ENCODE data around the gene KIF13A.
"Not testable (repeated sequence)": the region's sequence is repeated elsewhere in the genome, so short reads cannot be mapped to it uniquely, and the experiment has no call there.

Gene KIF13A

GRCh38 chr6:17900011-17900410, 87.4 kb downstream of the KIF13A start:
- no peak for DNase-seq (ENCODE audit: low read depth, low spot score)

DNA sequence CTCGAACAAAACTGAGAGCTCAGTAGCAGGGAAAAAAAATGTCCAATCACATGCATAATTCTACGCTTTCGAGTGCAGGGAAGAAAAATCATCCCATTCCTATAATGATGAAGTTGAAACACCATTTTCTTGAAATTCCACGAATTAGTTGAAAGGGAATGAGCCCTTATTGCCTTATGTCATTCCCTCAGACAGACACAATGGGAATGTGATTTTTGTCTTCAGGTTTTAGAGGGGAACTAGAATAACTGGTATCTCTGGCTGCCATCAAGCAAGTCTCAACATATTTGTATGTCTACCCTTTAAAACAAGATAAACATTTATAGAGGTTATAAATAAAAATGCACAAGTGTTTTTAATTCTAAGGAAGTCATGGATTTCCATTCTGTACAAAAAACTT, 87.9 kb downstream of the KIF13A start:
- DNase-seq (ENCODE audit: low read depth, low spot score): no peak

GRCh38 chr6:17897681-17898080, 89.8 kb downstream of the KIF13A start:
- DNase-seq (ENCODE audit: low read depth, low spot score): no peak

DNA sequence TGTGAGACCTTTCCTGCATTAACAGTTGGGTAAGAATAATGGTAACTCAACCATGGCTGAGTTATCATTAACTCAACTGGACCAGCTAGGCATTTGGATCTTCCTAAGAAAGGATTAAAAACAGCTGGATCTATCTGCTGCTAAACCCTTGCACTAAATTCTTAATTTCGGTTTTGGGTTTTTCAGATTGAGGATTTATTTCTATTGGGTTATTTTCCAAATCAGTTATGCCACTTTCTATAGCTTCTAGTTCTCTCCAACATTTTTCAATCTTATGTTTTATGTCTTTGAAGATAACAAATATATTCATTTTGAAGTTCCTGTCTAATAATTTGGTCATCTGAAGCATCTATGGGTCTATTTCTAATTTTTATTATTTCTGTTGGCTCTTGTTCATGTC, 92.5 kb downstream of the KIF13A start:
- no peak for DNase-seq (ENCODE audit: low read depth, low spot score)

GRCh38 chr6:17894191-17894590, 93.2 kb downstream of the KIF13A start:
- no peak for DNase-seq (ENCODE audit: low read depth, low spot score)

GRCh38 chr6:17892097-17892686, 95.2 kb downstream of the KIF13A start:
- DNase-seq (ENCODE audit: low read depth, low spot score): no peak

- DNase-seq (ENCODE audit: low read depth, low spot score): no peak
These were observed 97.1 kb downstream of the KIF13A start for GRCh38 chr6:17890309-17890708.

GRCh38 chr6:17889777-17890176, 97.7 kb downstream of the KIF13A start:
- not testable (repeated sequence) for DNase-seq (ENCODE audit: low read depth, low spot score)

- no peak for DNase-seq (ENCODE audit: low read depth, low spot score)
These were observed 100.5 kb downstream of the KIF13A start for GRCh38 chr6:17886891-17887290.

GRCh38 chr6:17885889-17886576, 101.4 kb downstream of the KIF13A start:
- no peak for DNase-seq (ENCODE audit: low read depth, low spot score)

DNA sequence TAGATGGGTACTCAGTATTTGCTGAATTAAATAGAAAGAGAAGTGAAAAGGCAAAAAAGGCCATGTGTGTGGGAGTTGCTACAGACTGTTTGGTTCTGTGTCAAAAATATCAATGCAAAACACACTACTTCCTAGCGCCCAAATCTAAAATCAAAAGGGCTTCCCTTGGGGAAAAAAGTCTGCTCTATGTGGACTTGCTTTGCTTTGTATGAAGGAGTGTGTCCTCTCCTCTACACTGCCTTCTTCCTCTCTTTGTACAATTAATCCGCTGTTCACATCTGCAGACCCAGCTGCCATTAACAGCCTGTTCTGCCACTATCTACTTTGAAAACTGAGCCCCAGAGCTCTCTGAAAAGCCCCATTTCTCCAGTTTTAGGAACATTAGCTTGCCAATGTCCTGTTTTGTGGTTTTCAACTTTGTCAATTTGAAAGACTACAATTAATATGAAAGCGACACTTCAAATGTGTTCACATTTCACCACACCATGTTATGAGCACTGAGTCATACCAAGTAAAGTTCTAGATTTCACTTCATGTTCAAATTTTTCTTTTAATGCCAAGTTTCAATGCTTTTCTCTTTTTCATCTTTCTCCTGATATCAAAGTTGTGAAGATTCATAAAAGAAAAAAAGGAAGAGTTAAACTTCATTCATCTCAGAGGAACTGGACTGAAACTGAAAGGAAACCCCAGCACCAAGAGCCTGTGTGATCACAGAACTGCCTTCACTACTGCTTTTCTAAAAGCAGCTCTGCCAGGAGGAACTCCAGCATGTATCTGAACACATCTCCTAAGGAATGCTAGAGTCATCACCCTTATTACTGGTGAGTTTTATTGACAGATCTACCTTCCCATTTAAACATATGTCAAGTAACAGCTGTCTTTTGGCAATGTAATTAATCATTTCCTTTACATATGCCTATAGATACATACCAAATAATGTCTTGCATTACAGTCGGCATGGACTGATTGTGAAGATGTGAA, 102.6 kb downstream of the KIF13A start:
- no peak for DNase-seq (ENCODE audit: low read depth, low spot score)

DNA sequence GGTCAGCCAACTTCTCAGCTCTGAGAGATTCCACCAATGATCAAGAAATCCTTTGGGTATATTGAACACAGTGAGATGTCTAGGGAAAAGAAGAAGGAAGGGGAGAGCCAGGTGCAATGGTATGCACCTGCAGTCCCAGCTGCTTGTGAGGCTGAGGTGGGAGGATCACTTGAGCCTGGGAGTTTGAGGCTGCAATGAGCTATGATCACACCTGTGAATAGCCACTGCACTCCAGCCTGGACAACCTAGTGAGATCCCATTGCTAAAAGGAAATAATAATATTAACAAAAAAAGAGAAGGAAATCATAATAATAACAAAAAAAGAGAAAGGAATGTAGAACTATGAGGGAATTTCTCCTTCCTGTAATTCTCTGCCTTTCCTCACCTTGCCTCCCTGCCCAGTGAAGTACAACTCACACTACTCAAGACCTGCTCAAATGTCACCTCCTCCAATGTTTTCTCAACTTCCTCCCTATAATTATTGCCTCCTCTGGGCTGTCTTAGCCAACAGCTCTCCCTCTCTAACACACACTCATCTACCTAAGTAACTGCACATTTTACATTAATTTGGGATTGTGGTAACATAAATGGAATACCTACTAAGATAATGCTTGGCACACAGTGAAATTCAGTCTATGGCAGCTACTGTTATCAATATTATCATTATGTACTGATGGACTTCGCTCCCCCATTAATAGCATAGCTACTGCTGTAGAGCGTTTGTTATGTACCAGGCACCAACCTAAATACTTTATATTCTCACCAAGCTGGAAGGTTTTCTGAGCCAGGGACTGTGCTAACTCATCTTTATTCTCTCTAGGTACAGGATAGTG, 103.6 kb downstream of the KIF13A start:
- DNase-seq (ENCODE audit: low read depth, low spot score): no peak

GRCh38 chr6:17881085-17881858, 106.2 kb downstream of the KIF13A start:
- no peak for DNase-seq (ENCODE audit: low read depth, low spot score)

GRCh38 chr6:17879184-17879583, 108.3 kb downstream of the KIF13A start:
- DNase-seq (ENCODE audit: low read depth, low spot score): no peak

DNA sequence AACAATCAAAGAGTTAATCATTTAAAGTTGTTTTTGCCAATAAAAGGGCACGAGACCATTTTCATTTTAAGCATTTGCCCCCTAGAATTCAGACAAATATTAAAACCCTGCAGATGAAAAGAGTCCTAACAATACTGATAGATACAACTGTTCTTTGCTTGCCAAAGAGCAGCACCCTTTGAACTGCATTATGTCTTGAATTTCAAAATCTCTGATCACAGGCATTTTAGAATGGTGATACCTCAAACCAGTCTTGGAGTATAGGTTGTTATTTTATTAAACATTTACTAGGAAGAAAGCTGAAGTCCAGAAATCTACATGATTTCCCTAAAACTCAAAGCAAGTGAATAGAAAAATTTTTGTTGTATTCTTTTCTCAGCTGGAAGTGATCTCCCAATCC, 108.7 kb downstream of the KIF13A start:
- no peak for DNase-seq (ENCODE audit: low read depth, low spot score)

DNA sequence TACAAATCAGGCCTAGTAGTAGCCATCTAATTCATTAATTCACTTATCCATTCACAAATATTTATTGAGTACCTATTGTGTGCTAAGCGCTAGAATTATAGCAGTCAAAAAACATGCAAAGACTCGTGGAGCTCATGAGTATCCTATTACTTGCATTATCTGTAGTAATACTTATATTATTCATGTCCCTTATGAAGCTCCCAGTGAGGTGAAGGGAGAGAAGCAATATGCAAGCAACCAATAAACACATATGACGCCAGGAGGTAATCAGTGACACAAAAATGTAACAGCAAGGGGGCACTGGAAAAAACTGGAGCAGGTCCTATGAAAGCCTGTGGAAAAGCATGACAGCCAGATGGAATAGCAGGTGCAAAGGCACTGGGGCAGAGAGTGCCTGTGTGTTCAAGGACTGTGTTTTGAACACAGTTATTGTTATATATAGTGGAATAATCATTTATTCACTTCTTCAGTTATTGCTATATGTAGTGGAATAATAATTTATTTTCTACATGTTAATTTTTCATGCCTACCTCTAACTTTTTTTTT, 109.5 kb downstream of the KIF13A start:
- no peak for DNase-seq (ENCODE audit: low read depth, low spot score)

DNA sequence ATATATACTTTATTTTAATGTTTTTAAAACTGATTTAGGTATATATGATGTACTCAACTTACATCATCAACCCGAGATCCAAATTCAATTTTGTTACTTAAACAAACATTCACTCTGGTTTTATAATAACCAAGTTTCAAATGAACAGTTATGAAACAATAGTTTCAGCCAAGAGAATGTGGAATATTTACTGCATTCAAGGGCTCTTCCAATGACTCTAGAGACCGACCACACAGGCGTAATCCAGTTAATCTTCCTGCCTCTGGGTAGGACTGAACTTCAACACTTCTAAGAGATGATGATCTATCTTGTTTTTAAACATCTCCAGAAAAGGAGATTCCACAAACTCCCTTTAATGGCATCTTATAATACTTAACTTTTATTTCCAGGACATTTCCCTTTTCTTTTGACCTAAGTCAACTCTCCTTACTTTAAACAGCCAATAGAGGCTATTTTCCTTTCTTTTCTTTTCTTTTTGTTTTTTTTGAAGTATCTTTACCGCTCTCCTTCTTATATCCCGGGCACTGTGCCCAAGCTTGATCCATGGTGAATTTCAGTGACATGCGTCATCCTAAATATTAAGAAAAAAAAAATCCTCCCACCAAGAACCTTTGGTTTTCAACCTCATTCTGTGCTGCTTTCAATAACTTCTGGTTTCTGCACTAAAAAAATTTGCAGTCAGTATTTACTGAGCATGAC, 110.1 kb downstream of the KIF13A start:
- DNase-seq (ENCODE audit: low read depth, low spot score): peak; percentile 48

DNA sequence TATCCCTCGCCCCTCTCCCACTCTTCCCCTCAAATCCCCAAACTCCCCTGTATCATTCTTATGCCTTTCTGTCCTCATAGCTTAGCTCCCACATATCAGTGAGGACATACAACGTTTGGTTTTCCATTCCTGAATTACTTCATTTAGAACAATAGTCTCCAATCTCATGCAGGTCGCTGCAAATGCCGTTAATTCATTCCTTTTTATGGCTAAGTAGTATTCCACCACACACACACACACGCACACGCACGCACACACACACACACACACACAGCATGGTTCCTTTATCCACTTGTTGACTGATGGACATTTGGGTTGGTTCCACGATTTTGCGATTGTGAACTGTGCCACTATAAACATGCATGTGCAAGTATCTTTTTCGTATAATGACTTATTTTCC, 112.7 kb downstream of the KIF13A start:
- no peak for DNase-seq (ENCODE audit: low read depth, low spot score)

DNA sequence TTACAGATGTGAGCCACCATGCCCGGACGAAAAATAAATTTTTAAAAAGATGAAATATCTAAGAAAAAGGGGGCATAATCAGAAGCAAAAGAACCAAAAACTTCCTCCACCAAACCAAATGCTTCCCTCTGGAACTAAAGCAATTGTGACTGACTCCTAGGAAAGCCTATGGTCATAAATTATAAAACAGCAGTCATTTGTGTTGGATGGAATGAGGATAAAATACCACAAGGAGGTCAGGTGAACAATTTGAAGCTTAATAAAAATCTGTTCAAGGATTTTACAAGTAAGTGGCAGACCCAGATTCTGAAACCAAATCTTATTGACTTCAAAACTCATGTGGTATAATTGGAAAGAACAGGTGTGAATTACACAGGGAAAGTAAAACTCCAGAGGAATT, 114.5 kb downstream of the KIF13A start:
- DNase-seq (ENCODE audit: low read depth, low spot score): no peak

GRCh38 chr6:17871836-17872235, 115.6 kb downstream of the KIF13A start:
- no peak for DNase-seq (ENCODE audit: low read depth, low spot score)

Measured in astrocyte of the hippocampus (primary cell).